NCI-H2227 (cell line): Measurements from ENCODE around the gene GSE1.

Source experiments
- DNase-seq: peaks from one replicate; lab custom pipeline; 2025; ENCODE audit not compliant: unreplicated experiment; lab: John Stamatoyannopoulos, UW

The GSE1 gene

DNA sequence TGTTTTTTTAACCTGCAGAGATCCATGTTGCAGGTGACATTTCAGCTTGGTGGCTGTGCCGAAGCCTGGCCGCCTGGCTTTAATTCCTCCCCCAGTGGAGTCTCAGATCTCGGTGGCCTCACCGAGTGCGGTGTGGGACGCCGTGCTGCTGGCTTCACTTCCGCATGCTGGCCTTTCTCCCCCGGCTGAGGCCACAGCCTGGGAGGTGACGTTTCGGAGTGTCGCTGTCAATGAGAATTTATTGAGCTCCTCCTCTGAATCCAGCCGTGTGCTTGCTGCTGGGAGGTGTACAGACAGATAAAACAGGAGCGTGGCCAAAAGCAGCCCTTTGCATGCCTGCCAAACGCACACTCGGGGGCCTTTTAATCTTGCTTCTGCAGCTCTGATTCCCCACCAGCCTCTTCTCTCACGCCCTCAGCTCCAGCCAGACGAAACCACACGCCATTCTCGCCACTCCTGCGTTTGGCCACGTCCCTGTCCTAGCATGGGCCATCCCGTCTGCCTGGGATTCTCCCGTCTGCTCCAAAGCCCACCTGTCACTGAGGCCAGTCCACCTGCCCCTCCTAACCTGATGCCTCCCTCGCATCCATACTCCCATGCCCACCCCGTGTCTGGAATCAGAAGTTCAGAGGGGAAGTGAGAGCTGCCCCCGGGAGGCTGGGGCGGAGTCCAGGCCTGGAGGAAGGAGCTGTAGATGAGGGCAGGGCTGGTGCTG lies 3.6 kb downstream of the GSE1 start:
- DNase-seq, result peak; percentile 26

- DNase-seq, result no peak
These were observed 4.8 kb downstream of the GSE1 start for GRCh38 chr16:85617948-85618347.

GRCh38 chr16:85618521-85618920 lies 5.4 kb downstream of the GSE1 start:
- no peak for DNase-seq

DNA sequence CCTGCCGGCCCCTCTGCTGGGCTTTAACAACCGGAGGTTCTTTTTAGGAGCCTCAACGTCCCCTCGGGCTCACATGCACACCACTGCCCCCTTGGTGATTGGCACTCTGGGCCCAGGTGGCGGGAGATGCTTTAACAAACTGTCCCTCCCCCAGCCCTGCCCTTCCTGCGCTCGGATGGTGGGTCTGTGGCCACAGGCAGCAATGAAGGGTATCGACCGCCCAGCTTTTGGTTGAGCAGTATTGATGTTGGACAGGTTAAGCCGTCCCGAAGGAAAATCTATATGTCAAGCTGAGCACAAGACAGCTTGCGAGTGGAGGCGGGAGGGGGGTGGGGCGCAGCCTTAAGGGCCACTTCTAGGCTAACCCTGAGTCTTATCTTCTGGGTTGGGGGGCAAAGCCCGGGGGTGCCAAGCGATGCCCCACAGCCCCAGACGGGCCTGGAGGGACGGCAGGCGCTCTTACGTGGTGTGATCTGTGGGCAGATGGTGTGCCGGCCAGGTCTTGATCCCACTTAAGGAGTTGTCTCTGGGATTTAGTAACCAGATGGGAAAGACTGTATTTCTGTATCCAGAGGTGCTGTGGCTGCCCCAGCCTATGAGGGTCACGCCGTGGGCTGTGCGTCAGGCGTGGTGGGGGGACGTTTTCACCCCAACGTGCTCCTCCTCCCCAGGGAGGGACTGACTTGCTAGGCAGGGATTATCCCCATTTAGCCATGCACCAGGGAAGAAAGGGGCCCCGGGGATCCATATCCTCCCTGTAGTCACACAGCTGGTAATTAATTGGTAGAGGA lies 6.2 kb downstream of the GSE1 start:
- DNase-seq, result no peak

DNA sequence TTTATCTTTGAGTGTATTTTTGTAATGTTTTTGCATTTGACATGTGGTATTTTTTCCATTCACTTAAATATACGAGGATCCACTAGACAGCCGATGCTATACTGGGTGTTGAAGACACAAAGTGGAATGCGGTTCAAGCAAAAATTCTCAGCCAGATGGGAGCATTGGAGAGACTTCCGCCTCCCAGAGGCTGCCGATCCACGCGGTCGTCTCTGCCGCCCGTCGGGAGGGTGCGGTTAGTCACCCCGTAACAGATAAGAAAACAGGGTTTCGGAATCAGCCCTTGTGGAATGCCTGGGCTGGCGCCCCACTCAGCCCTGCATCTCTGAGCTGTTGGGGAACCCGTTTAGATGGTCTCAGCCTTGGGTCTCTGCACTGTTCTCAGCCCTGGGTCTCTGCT lies 7.3 kb downstream of the GSE1 start:
- DNase-seq, result no peak

DNA sequence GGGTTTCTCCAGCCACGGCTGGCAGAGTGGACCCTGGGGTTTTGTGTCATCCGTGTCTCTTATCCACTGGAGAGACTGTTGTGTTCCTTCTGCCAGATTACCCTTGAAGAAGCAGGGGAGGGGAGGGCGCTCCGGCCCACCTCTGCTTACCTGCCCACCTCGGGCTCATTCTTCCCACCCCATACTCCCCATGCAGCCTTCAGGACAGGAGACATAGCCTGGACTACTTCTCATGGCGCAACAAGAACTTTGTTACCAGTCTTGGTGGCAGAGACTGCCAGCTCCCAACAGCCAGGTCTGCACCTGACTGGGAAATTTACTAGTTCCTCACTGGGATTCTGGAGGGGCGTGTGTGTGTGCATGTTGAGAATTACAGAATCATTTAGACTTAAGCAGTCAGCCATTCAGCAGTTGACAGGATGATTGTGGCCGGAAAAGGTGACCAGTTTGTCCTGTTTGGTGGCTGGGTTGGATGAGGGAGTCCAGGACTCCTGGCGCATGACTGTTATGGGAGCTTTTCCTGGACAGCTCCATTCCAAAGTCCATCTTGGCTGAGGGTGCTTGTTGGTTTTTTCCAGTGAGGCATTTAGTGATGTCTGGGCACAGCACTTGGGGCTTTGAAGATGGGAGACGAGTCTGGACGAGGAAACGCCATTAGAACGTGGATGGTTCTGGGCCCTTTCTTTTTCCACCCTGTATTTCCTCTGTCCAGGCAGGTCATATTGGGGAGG lies 8.7 kb downstream of the GSE1 start:
- no peak for DNase-seq

DNA sequence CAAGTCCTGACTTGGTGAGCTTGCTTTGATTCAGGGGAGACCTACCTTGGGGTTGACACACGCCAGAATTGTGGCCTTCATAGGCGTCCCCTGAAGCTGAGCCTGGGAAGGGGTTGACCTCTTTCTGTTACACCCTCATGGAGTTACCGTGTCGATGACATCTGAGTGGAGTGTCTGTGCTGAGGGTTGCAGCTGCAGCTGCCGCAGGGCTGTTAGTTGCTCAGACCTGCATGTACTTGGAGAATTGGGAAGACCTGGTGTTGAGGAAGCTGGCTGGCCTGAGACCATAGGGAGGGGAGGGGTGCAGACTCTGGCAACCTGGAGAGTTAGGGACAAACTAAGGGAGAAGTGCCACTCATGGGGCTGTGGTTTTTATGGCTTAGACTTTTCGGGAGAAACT lies 9.6 kb downstream of the GSE1 start:
- no peak for DNase-seq

GRCh38 chr16:85623250-85623649 lies 10.1 kb downstream of the GSE1 start:
- DNase-seq, result no peak

- DNase-seq, result no peak
These were observed 11.0 kb downstream of the GSE1 start for GRCh38 chr16:85623997-85624601.

- no peak for DNase-seq
These were observed 11.5 kb downstream of the GSE1 start for GRCh38 chr16:85624646-85625045.

DNA sequence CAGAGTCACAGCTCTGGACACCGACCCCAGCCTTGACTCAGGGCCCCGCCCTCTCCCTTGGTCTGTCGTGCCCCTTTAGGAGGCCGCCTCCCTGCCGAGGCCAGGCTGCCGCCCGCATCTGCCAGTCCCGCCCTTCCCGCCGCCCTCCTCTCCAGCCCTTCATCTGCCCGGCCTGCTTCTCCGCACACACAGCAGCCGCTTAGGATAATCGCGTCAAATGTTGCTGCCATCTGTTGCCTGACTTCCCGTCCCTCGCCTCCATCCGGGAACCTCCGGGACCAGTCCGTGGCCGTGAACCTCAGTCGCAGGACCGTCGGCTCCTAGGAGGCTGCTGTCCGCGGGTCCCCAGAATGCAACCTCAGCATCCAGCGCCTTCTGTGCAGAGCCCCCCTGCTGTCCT lies 11.9 kb downstream of the GSE1 start:
- DNase-seq, result peak; percentile 41

DNA sequence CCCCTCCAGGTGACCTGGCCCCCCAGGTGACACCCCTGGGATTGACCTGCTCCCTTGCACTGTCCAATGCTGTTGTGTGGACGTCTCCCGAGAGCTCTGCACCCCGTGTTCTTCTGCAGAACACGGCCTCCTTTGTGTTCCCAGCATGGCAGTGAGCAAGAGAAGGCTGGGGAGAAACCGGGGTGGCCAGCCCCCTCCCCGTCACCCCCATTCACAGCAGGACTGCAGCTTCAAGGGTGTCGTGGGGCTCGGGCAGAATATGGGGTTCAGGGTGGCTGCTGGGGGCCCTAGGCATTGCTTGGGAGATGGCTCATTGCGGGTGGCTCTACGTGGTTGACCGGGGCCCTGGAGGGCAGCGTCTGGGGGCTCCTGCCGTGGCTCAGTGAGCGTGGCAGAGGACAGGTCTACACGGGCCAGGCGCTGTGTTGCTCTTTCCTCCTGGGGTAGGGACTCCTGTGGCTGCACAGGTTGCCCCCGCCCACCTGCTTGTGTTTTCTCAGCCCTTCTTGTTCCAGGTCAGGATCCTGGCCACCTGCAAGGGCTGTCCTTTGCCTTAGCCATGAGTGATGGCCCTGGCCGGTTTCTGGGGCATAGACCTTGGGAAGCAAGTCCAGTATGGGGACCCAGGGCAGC lies 12.5 kb downstream of the GSE1 start:
- peak; percentile 24 for DNase-seq

DNA sequence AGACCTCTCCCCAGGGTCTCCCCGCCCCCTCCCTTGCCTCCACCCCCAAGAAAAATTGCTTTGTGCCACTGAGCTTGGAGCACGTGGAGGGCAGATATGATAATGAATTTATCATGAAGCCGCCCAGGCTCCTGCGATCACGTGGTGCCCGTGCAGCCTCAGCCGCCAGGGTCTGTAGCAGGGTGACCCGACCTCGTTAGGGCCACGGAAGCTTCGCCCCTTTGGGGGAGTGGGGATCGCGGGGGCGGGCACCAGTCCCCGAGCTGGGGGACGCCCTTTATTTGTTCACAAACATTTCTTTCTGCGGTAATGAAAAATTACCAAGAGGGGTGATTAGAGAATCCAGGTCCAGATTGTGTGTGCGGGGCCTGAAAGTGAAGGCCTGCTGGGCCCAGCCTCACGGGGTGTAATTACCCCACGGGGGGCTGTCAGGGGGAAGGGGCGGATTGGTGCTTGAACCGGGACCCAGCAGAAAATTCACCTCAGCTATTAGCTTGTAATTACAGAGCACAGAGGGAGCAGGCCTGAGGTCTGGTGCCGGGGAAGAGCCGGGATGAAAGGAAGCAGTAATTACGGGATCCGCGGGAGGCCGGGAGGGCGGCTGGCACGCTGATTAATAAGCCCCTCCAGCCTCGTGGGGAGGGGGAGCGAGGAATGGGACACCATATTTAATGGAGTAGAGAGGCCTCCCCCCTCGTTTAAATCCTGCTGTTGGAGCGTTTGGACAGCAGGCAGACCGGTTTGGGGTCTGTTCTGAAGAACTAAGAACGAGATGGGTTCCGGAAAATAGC lies 13.3 kb downstream of the GSE1 start:
- DNase-seq, result peak; percentile 99

DNA sequence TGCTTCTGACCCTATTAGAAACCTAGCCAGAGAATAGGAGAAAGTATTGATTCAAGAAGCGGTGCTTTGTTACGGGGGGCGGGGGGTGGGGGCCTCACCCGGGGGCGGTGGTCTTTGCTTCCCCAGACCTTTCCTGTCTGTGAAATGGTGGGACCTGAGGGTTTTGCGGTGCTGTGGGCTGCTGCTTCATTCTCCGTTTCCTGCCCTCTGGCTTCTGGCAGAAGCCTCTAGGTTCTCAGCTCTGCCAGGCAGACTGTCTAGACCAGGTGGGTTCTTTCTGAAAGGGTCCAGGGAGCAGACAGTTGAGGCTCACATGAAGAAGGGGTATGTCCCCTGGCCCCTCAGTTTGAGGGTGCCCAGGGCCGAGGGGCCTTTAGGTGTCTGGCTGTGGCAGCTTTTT lies 14.0 kb downstream of the GSE1 start:
- DNase-seq, result no peak

- DNase-seq, result no peak
These were observed 14.6 kb downstream of the GSE1 start for GRCh38 chr16:85627526-85628264.

DNA sequence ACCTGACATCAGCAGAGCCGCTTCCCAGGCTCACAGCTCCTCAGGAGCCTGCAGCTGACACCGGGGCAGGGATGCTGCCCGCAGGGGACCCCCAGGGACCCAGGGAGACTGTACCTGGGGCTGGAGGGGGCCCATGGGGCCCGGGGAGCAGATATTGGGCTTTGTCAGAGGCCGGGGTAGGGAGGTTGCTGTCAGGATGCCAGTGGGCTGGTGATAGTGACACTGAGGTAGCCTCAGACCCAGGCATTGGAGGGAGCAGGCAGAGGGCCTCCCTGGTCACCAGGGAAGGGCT lies 15.1 kb downstream of the GSE1 start:
- no peak for DNase-seq

GRCh38 chr16:85628645-85629044 lies 15.5 kb downstream of the GSE1 start:
- peak; percentile 13 for DNase-seq

GRCh38 chr16:85629326-85629725 lies 16.2 kb downstream of the GSE1 start:
- no peak for DNase-seq

- no peak for DNase-seq
These were observed 16.7 kb downstream of the GSE1 start for GRCh38 chr16:85629853-85630252.

- DNase-seq, result no peak
These were observed 18.1 kb downstream of the GSE1 start for GRCh38 chr16:85631230-85631629.
